Heart left ventricle (tissue), 13 donors: Measurements from ENCODE around the gene KISS1R.

Experiments
- CTCF ChIP-seq, 12 donors: fragments of 200-600 bp; sonication (generic) in 4 of 12; IDR thresholded peaks; one replicate each; pipeline versions ENCODE4 v1.5.0 to v1.8.0; 2018 to 2022; ENCODE audit warnings: antibody characterized with exemption in 12 of 12, mild to moderate bottlenecking in 5 of 12
- POLR2A ChIP-seq, 2 donors: fragments of 450-650 bp; IDR thresholded peaks; one replicate each; pipeline ENCODE4 v1.6.1; 2017; ENCODE audit warnings: antibody characterized with exemption in 2 of 2, mild to moderate bottlenecking in 2 of 2, moderate library complexity in 2 of 2
- donor health status: ischemic (EF 13 %, LVEDD 7.1; RV severe dilation, severe dysfunction).
- donor health status: DM: no; HTN: yes; CAD: no.
- donor health status: DM: no; HTN: no; CAD: no.
- donor health status: ischemic (EF 25% LVEDD 6.9; RV normal size, moderate dysfunction).
- donor health status: ischemic (EF 25% LVEDD 5.7; RV mildly dilated, moderate dysfunction).
- donor health status: ischemic (EF 35%, LVEDD 5.7; RV mildly dilated, moderate dysfunction).
- donor health status: nonischemic (EF 11% LVEDD 7.7; RV severe dilation, severe dysfunction).
- donor health status: DM: yes; HTN: yes; CAD: no.
- donor health status: PGD.
- donor health status: ischemic (EF 29% LVEDD 5.4; RV normal size, mild dysfunction).
- donor health status: nonischemic (EF 23%, LVEDD 6.1; RV moderate dilation, normal function).

- TF ChIP-seq CTCF (IDR thresholded peaks at IDR 0.05): no peak
- no peak for TF ChIP-seq POLR2A (IDR thresholded peaks at IDR 0.05)
Measured at GRCh38 chr19:869245-870177, 47.6 kb upstream of the KISS1R start.
